ENCODE measurements around the gene NUDT21.

NUDT21 gene

GRCh38 chr16:56448005-56448404 is 3.1 kb downstream of the NUDT21 start:
- no peaks in the 10 kb centered on the region for H3K27me3 Mint-ChIP-seq (ENCODE audit: low read depth)
- peaks cover 43% of the 10 kb centered on the region for H3K36me3 Mint-ChIP-seq (ENCODE audit: low read depth)
- no peaks in the 10 kb centered on the region for H3K9me3 Mint-ChIP-seq
- peak overlapping the region; percentile 46 for H3K27ac Mint-ChIP-seq
- peak overlapping the region; percentile 43 for H3K4me3 Mint-ChIP-seq
- H3K4me1 Mint-ChIP-seq (ENCODE audit: low read depth): peaks cover 42% of the 10 kb centered on the region
- DNase-seq (ENCODE audit: low spot score): no peak

- Mint-ChIP-seq H3K27me3 (ENCODE audit: low read depth) (no peaks in the 10 kb centered on the region), H3K4me3 (peak overlapping the region; percentile 43), H3K9me3 (no peaks in the 10 kb centered on the region), H3K4me1 (ENCODE audit: low read depth) (peaks cover 37% of the 10 kb centered on the region), H3K36me3 (ENCODE audit: low read depth) (peaks cover 46% of the 10 kb centered on the region), H3K27ac (no peak overlapping the region)
- DNase-seq (ENCODE audit: low spot score): no peak
Measured at GRCh38 chr16:56447286-56447685, 3.8 kb downstream of the NUDT21 start.

- no peak for DNase-seq (ENCODE audit: low spot score)
- peaks cover 6% of the 10 kb centered on the region for H3K4me1 Mint-ChIP-seq (ENCODE audit: low read depth)
- H3K4me3 Mint-ChIP-seq: no peak overlapping the region
- peaks cover 50% of the 10 kb centered on the region for H3K36me3 Mint-ChIP-seq (ENCODE audit: low read depth)
- H3K27me3 Mint-ChIP-seq (ENCODE audit: low read depth): no peaks in the 10 kb centered on the region
- H3K9me3 Mint-ChIP-seq: no peaks in the 10 kb centered on the region
- H3K27ac Mint-ChIP-seq: no peak overlapping the region
Measured at GRCh38 chr16:56438038-56438437, 13.1 kb downstream of the NUDT21 start.

GRCh38 chr16:56436258-56436657 is 14.9 kb downstream of the NUDT21 start:
- H3K4me1 Mint-ChIP-seq (ENCODE audit: low read depth): peaks cover 5% of the 10 kb centered on the region
- H3K4me3 Mint-ChIP-seq: no peak overlapping the region
- no peak overlapping the region for H3K27ac Mint-ChIP-seq
- peaks cover 50% of the 10 kb centered on the region for H3K36me3 Mint-ChIP-seq (ENCODE audit: low read depth)
- no peaks in the 10 kb centered on the region for H3K27me3 Mint-ChIP-seq (ENCODE audit: low read depth)
- DNase-seq (ENCODE audit: low spot score): no peak
- no peaks in the 10 kb centered on the region for H3K9me3 Mint-ChIP-seq

- Mint-ChIP-seq H3K4me3 (no peak overlapping the region), H3K9me3 (no peaks in the 10 kb centered on the region), H3K4me1 (ENCODE audit: low read depth) (peaks cover 22% of the 10 kb centered on the region), H3K27ac (no peak overlapping the region), H3K36me3 (ENCODE audit: low read depth) (peaks cover 31% of the 10 kb centered on the region), H3K27me3 (ENCODE audit: low read depth) (no peaks in the 10 kb centered on the region)
- no peak for DNase-seq (ENCODE audit: low spot score)
Measured at GRCh38 chr16:56428091-56428490, 23.0 kb downstream of the NUDT21 start.

GRCh38 chr16:56426585-56426984 is 24.5 kb downstream of the NUDT21 start:
- no peak overlapping the region for H3K27ac Mint-ChIP-seq
- no peaks in the 10 kb centered on the region for H3K27me3 Mint-ChIP-seq (ENCODE audit: low read depth)
- peaks cover 23% of the 10 kb centered on the region for H3K36me3 Mint-ChIP-seq (ENCODE audit: low read depth)
- H3K4me1 Mint-ChIP-seq (ENCODE audit: low read depth): peaks cover 36% of the 10 kb centered on the region
- no peak for DNase-seq (ENCODE audit: low spot score)
- H3K9me3 Mint-ChIP-seq: no peaks in the 10 kb centered on the region
- H3K4me3 Mint-ChIP-seq: peak overlapping the region; percentile 68

- H3K9me3 Mint-ChIP-seq: no peaks in the 10 kb centered on the region
- H3K4me1 Mint-ChIP-seq (ENCODE audit: low read depth): peaks cover 43% of the 10 kb centered on the region
- DNase-seq (ENCODE audit: low spot score): peak; percentile 83
- H3K27ac Mint-ChIP-seq: peak within 1 kb of the TSS; percentile 86
- no peaks in the 10 kb centered on the region for H3K27me3 Mint-ChIP-seq (ENCODE audit: low read depth)
- H3K36me3 Mint-ChIP-seq (ENCODE audit: low read depth): peaks cover 15% of the 10 kb centered on the region
- peak within 1 kb of the TSS; percentile 98 for H3K4me3 Mint-ChIP-seq
Measured at GRCh38 chr16:56425439-56425832, 25.7 kb downstream of the NUDT21 start, which contains the start of gene AMFR. Gene AMFR, minus strand, starts transcription at chr16:56425545. Its CDS starts 218 bp downstream, at chr16:56425327.

GRCh38 chr16:56424791-56425438 is 26.2 kb downstream of the NUDT21 start:
- Mint-ChIP-seq H3K27ac (peak overlapping the region; percentile 86), H3K4me1 (ENCODE audit: low read depth) (peaks cover 48% of the 10 kb centered on the region), H3K9me3 (no peaks in the 10 kb centered on the region), H3K36me3 (ENCODE audit: low read depth) (peaks cover 12% of the 10 kb centered on the region), H3K27me3 (ENCODE audit: low read depth) (no peaks in the 10 kb centered on the region), H3K4me3 (peak overlapping the region; percentile 98)
- peak; percentile 55 for DNase-seq (ENCODE audit: low spot score)

GRCh38 chr16:56424404-56424764 is 26.7 kb downstream of the NUDT21 start:
- no peaks in the 10 kb centered on the region for H3K9me3 Mint-ChIP-seq
- H3K4me1 Mint-ChIP-seq (ENCODE audit: low read depth): peaks cover 48% of the 10 kb centered on the region
- no peak for DNase-seq (ENCODE audit: low spot score)
- H3K27me3 Mint-ChIP-seq (ENCODE audit: low read depth): no peaks in the 10 kb centered on the region
- H3K4me3 Mint-ChIP-seq: peak overlapping the region; percentile 98
- H3K36me3 Mint-ChIP-seq (ENCODE audit: low read depth): peaks cover 12% of the 10 kb centered on the region
- peak overlapping the region; percentile 86 for H3K27ac Mint-ChIP-seq

- Mint-ChIP-seq H3K27ac (peak overlapping the region; percentile 86), H3K9me3 (no peaks in the 10 kb centered on the region), H3K4me3 (peak overlapping the region; percentile 98), H3K4me1 (ENCODE audit: low read depth) (peaks cover 48% of the 10 kb centered on the region), H3K36me3 (ENCODE audit: low read depth) (peaks cover 10% of the 10 kb centered on the region), H3K27me3 (ENCODE audit: low read depth) (no peaks in the 10 kb centered on the region)
- no peak for DNase-seq (ENCODE audit: low spot score)
Measured at GRCh38 chr16:56423584-56424403, 27.3 kb downstream of the NUDT21 start.

GRCh38 chr16:56422896-56423441 is 28.2 kb downstream of the NUDT21 start:
- H3K4me3 Mint-ChIP-seq: peak overlapping the region; percentile 68
- no peaks in the 10 kb centered on the region for H3K9me3 Mint-ChIP-seq
- peak overlapping the region; percentile 34 for H3K27ac Mint-ChIP-seq
- peaks cover 12% of the 10 kb centered on the region for H3K36me3 Mint-ChIP-seq (ENCODE audit: low read depth)
- DNase-seq (ENCODE audit: low spot score): no peak
- no peaks in the 10 kb centered on the region for H3K27me3 Mint-ChIP-seq (ENCODE audit: low read depth)
- H3K4me1 Mint-ChIP-seq (ENCODE audit: low read depth): peaks cover 48% of the 10 kb centered on the region

- H3K4me1 Mint-ChIP-seq (ENCODE audit: low read depth): peaks cover 46% of the 10 kb centered on the region
- H3K36me3 Mint-ChIP-seq (ENCODE audit: low read depth): peaks cover 9% of the 10 kb centered on the region
- H3K4me3 Mint-ChIP-seq: no peak overlapping the region
- H3K27ac Mint-ChIP-seq: no peak overlapping the region
- no peaks in the 10 kb centered on the region for H3K9me3 Mint-ChIP-seq
- no peak for DNase-seq (ENCODE audit: low spot score)
- H3K27me3 Mint-ChIP-seq (ENCODE audit: low read depth): no peaks in the 10 kb centered on the region
Measured at GRCh38 chr16:56421976-56422669, 29.0 kb downstream of the NUDT21 start.

GRCh38 chr16:56421313-56421712 is 29.8 kb downstream of the NUDT21 start:
- Mint-ChIP-seq H3K4me3 (no peak overlapping the region), H3K9me3 (no peaks in the 10 kb centered on the region), H3K4me1 (ENCODE audit: low read depth) (peaks cover 45% of the 10 kb centered on the region), H3K36me3 (ENCODE audit: low read depth) (peaks cover 9% of the 10 kb centered on the region), H3K27me3 (ENCODE audit: low read depth) (no peaks in the 10 kb centered on the region), H3K27ac (no peak overlapping the region)
- DNase-seq (ENCODE audit: low spot score): no peak

GRCh38 chr16:56420613-56421012 is 30.5 kb downstream of the NUDT21 start:
- no peak for DNase-seq (ENCODE audit: low spot score)
- Mint-ChIP-seq H3K36me3 (ENCODE audit: low read depth) (peaks cover 9% of the 10 kb centered on the region), H3K4me1 (ENCODE audit: low read depth) (peaks cover 44% of the 10 kb centered on the region), H3K27ac (no peak overlapping the region), H3K27me3 (ENCODE audit: low read depth) (no peaks in the 10 kb centered on the region), H3K9me3 (no peaks in the 10 kb centered on the region), H3K4me3 (no peak overlapping the region)

All from T-helper 2 cell treated with Interferon-gamma antibody and Interleukin-4, amounts not matched to agents 5 μg/mL and 100 μg/mL, for 36 hours (primary cell).